SK-N-SH (cell line): ENCODE measurements around the gene MORC3.

Experiments
- EZH2phosphoT487 ChIP-seq: fragments of 200-600 bp; sonication (generic); IDR thresholded peaks from 2 replicates; pipeline ENCODE4 v1.6.1; 2017; ENCODE audit warnings: low read depth, mixed run types, mild to moderate bottlenecking, antibody characterized with exemption, moderate library complexity, borderline replicate concordance
- JUND ChIP-seq: IDR thresholded peaks from 2 replicates; pipeline ENCODE4 v1.4.0; 2012
- NRF1 ChIP-seq: IDR thresholded peaks from 2 replicates; pipeline ENCODE4 v1.6.1; 2012; ENCODE audit warnings: low read depth, mild to moderate bottlenecking, low read length
- RAD21 ChIP-seq: IDR thresholded peaks from 2 replicates; pipeline ENCODE4 v1.6.1; 2012; ENCODE audit warnings: mild to moderate bottlenecking, low read length
- SIN3A ChIP-seq: IDR thresholded peaks from 2 replicates; pipeline ENCODE4 v1.6.1; 2012; ENCODE audit warnings: low read depth, mild to moderate bottlenecking, low read length, moderate library complexity, borderline replicate concordance
- TF ChIP-seq, protein P1 (sequence below): fragments of 200-600 bp; sonication (generic); IDR thresholded peaks from 2 replicates; pipeline ENCODE4 v1.6.1; 2017; ENCODE audit warnings: antibody characterized with exemption, mild to moderate bottlenecking, moderate library complexity
- TF ChIP-seq, protein P2 (sequence below): IDR thresholded peaks from 2 replicates; pipeline ENCODE4 v1.4.0; 2012; ENCODE audit warnings: low read depth, borderline replicate concordance

DNA sequence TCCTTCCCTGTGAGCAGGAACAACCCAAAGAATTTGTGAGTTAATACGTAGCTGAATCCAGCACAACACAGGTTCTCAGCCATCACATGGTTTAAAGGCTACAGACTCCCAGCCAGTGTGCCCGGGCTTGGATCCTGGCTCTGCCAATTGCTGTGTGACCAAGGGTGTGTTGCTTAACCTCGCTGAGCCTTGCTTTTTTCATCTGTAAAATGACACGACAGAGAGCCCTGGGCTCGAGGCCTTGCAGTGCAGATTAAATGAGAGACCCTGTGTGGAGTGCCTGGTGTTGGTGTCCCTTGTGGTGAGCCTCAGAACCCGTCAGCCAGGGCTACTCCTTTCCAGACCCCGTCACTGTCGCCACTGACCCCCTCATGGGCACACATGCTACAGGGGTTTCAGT lies 104.6 kb downstream of the MORC3 start:
- TF ChIP-seq EZH2phosphoT487, result no peak
- no peak for TF ChIP-seq NRF1
- no peak for TF ChIP-seq RAD21
- TF ChIP-seq SIN3A, result no peak
- TF ChIP-seq, protein P1, sequence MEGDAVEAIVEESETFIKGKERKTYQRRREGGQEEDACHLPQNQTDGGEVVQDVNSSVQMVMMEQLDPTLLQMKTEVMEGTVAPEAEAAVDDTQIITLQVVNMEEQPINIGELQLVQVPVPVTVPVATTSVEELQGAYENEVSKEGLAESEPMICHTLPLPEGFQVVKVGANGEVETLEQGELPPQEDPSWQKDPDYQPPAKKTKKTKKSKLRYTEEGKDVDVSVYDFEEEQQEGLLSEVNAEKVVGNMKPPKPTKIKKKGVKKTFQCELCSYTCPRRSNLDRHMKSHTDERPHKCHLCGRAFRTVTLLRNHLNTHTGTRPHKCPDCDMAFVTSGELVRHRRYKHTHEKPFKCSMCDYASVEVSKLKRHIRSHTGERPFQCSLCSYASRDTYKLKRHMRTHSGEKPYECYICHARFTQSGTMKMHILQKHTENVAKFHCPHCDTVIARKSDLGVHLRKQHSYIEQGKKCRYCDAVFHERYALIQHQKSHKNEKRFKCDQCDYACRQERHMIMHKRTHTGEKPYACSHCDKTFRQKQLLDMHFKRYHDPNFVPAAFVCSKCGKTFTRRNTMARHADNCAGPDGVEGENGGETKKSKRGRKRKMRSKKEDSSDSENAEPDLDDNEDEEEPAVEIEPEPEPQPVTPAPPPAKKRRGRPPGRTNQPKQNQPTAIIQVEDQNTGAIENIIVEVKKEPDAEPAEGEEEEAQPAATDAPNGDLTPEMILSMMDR, result no peak
- TF ChIP-seq, protein P2, sequence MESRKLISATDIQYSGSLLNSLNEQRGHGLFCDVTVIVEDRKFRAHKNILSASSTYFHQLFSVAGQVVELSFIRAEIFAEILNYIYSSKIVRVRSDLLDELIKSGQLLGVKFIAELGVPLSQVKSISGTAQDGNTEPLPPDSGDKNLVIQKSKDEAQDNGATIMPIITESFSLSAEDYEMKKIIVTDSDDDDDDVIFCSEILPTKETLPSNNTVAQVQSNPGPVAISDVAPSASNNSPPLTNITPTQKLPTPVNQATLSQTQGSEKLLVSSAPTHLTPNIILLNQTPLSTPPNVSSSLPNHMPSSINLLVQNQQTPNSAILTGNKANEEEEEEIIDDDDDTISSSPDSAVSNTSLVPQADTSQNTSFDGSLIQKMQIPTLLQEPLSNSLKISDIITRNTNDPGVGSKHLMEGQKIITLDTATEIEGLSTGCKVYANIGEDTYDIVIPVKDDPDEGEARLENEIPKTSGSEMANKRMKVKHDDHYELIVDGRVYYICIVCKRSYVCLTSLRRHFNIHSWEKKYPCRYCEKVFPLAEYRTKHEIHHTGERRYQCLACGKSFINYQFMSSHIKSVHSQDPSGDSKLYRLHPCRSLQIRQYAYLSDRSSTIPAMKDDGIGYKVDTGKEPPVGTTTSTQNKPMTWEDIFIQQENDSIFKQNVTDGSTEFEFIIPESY, result no peak
- no peak for TF ChIP-seq JUND
